Measurements from ENCODE around the gene SLC48A1. TPM values are rescaled to one million over a fixed set of nuclear protein-coding genes. Genes with fewer than 3 reads are reported as not detected.

SLC48A1 gene
- total RNA-seq, 4 donors from 2014 or later = 19.9 to 76.7 (median 23.1) TPM

DNA sequence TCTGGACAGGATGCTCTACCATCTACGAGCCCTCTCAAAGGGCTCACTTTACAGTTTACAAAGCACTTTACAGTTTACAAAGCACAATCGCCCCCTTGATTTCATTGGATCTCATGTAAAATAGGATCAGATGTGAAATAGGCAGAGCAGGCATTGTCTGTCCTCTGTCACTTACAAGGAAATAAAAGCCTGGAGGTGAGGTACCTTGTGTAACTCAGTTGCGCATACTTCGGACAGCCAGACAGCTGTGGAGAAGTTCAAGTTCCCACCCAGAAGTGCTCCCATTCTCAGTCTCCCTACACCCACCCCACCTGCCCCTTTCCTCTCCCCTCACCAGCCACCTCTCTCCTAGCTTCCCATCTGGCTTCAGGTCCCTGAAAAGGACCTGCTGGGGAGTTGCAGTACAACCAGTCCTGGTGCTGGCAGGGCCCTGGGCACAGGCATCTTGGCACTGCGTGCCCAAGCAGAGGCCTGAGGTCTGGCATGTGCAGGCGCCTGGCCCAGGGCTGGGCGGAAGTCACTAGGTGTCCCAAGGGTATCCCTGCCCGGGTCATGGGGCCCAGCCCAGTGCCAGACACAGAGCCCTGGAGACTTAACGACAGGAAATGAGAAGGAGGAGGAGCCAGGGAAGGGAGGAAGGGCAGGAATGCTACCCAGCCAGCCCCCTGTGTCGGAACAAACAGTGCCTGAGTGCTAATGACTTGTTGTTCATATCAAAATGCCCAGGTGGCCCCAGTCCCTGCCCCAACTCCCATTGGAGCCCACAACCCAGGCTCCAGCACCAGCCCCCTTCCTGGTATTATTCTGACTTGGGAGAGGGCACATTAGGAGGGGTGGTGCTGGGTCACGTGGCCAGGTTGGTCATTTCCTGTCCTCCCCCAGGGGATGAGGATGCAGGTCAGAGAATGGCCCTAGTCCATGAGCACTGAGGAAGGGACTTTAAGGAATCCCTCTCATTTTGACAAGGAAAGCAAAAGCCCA lies 19.7 kb upstream of the SLC48A1 start:
- TF ChIP-seq, protein P1, sequence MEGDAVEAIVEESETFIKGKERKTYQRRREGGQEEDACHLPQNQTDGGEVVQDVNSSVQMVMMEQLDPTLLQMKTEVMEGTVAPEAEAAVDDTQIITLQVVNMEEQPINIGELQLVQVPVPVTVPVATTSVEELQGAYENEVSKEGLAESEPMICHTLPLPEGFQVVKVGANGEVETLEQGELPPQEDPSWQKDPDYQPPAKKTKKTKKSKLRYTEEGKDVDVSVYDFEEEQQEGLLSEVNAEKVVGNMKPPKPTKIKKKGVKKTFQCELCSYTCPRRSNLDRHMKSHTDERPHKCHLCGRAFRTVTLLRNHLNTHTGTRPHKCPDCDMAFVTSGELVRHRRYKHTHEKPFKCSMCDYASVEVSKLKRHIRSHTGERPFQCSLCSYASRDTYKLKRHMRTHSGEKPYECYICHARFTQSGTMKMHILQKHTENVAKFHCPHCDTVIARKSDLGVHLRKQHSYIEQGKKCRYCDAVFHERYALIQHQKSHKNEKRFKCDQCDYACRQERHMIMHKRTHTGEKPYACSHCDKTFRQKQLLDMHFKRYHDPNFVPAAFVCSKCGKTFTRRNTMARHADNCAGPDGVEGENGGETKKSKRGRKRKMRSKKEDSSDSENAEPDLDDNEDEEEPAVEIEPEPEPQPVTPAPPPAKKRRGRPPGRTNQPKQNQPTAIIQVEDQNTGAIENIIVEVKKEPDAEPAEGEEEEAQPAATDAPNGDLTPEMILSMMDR (IDR thresholded peaks at IDR 0.05) = no peak
- TF ChIP-seq POLR2A (IDR thresholded peaks at IDR 0.05) = no peak
- peak in 1 of 3 donors; percentile 33 for TF ChIP-seq POLR2AphosphoS5 (IDR thresholded peaks at IDR 0.05)
- Histone ChIP-seq H3K4me3 (no peak overlapping the region), H3K27me3 (no peaks in the 10 kb centered on the region), H3K27ac (peak overlapping the region; percentile 52 to 82 (median 76)), H3K4me1 (peaks cover 20 to 47% (median 39%) of the 10 kb centered on the region in 4 donors), H3K9me3 (no peaks in the 10 kb centered on the region), H3K36me3 (no peaks in the 10 kb centered on the region)
- in situ Hi-C loops (cut with MboI; ENCODE audit: low pct_ligation_motif_present in 1 of 4, low pct_unique_long_range_greater_than_20kb in 1 of 4, low sequenced_read_pairs in 3 of 4) (no loop called here), intact Hi-C loops (cut with DNase I; ENCODE audit: low total_unique reads) (no loop called here)
- DNase-seq = peak; percentile 76
- 47 to 80% methylated on average over 4 to 11 of the region's 11 CpGs for WGBS, 2 donors (ENCODE audit: low coverage in 1 of 2)

DNA sequence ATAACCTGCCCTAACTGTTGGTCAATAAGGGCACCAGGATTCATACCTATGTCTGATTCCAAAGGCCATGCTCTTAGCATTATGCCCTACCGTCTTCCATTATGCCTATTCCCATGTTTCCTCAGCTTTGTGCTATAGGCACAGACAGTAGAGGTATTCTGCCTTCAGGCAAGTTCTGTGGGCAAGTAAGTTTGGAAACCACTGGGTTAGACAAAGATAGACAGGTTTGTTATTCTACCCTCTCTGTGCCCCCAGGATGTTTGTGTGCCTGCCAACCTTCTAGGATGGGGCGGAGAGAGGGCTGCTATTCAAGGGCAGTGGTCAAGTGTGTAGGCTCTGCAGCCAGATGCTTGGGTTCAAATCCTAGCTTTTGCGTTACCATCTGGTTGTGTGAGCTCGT lies 18.9 kb upstream of the SLC48A1 start:
- peak overlapping the region; percentile 52 to 82 (median 76) for H3K27ac ChIP-seq

GRCh38 chr12:47754881-47755280 lies 18.2 kb upstream of the SLC48A1 start:
- in situ Hi-C loops (cut with MboI; ENCODE audit: low pct_ligation_motif_present in 1 of 4, low pct_unique_long_range_greater_than_20kb in 1 of 4, low sequenced_read_pairs in 3 of 4) = no loop called here
- intact Hi-C loops (cut with DNase I; ENCODE audit: low total_unique reads) = no loop called here
- Histone ChIP-seq H3K4me3 (no peak overlapping the region), H3K9me3 (no peaks in the 10 kb centered on the region), H3K27ac (peak overlapping the region; percentile 52 to 82 (median 76)), H3K36me3 (no peaks in the 10 kb centered on the region), H3K27me3 (no peaks in the 10 kb centered on the region), H3K4me1 (peaks cover 23 to 59% (median 50%) of the 10 kb centered on the region in 4 donors)
- 25% methylated on average over 3 of the region's 3 CpGs; no CpG with 5 or more reads in 1 of the 2 donors for WGBS, 2 donors (ENCODE audit: low coverage in 1 of 2)
- TF ChIP-seq POLR2A (IDR thresholded peaks at IDR 0.05) = no peak
- TF ChIP-seq POLR2AphosphoS5 (IDR thresholded peaks at IDR 0.05) = peak in 2 of 3 donors; percentile 49 to 72
- TF ChIP-seq EP300 (IDR thresholded peaks at IDR 0.05; ENCODE audit: low read depth) = no peak
- TF ChIP-seq, protein P1 (IDR thresholded peaks at IDR 0.05) = no peak
- peak; percentile 90 for DNase-seq

More for the DNA sequence above, 18.9 kb upstream of the SLC48A1 start:
- Histone ChIP-seq H3K27me3 (no peaks in the 10 kb centered on the region), H3K4me3 (no peak overlapping the region), H3K4me1 (peaks cover 23 to 51% (median 43%) of the 10 kb centered on the region in 4 donors), H3K36me3 (no peaks in the 10 kb centered on the region), H3K9me3 (no peaks in the 10 kb centered on the region)
- no peak for DNase-seq
- in situ Hi-C loops (cut with MboI; ENCODE audit: low pct_ligation_motif_present in 1 of 4, low pct_unique_long_range_greater_than_20kb in 1 of 4, low sequenced_read_pairs in 3 of 4) = no loop called here
- 91% methylated on average over 4 of the region's 4 CpGs; no CpG with 5 or more reads in 1 of the 2 donors for WGBS, 2 donors (ENCODE audit: low coverage in 1 of 2)
- TF ChIP-seq POLR2AphosphoS5 (IDR thresholded peaks at IDR 0.05) = no peak
- TF ChIP-seq POLR2A (IDR thresholded peaks at IDR 0.05) = no peak
- TF ChIP-seq, protein P1 (IDR thresholded peaks at IDR 0.05) = no peak
- TF ChIP-seq EP300 (IDR thresholded peaks at IDR 0.05; ENCODE audit: low read depth) = no peak
- intact Hi-C loops (cut with DNase I; ENCODE audit: low total_unique reads) = no loop called here
